ENCODE results near the gene GRM7. TPM values are rescaled to one million over a fixed set of nuclear protein-coding genes. Genes with fewer than 3 reads are reported as not detected.

Gene GRM7
- total RNA-seq, 1 experiment from 2014 or later = 0.28 TPM

DNA sequence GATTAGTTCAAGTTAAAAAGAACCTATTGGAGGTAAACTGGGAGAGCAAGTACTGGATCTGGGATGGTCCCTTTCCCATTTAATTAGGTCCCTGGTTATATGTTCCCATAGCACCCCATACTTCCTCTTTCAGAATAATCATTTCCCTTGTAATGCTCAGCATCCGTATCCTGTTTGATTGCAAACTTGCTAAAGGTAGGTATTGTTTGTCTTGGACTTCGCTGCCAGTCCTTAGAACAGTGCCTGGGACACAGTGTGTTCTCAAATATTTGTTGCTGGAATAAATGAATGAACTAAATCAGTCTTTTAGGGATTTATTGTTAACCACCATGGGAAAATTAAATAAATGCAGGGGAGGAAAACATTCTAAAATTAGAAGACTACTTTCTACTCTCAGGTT is 299.8 kb downstream of the GRM7 start:
- no peak overlapping the region for H3K18ac ChIP-seq (ENCODE audit: insufficient read length, low read depth, low read length)
- no peak overlapping the region for H3K23ac ChIP-seq (ENCODE audit: insufficient read length, low read depth, low read length)
- peaks cover 3% of the 10 kb centered on the region; the same call in 1 of the 2 replicates for H3K4me1 ChIP-seq (ENCODE audit: insufficient read depth, low read length)
- H2BK5ac ChIP-seq (ENCODE audit: insufficient read length, low read length) = no peak overlapping the region
- no peak overlapping the region for H3K4me2 ChIP-seq (ENCODE audit: insufficient read depth, insufficient read length, low read length)
- no peak overlapping the region for H2BK12ac ChIP-seq (ENCODE audit: insufficient read length, low read depth, low read length)
- no peak overlapping the region for H4K5ac ChIP-seq (ENCODE audit: insufficient read length, low read depth, low read length)
- no peaks in the 10 kb centered on the region for H3K9me3 ChIP-seq (ENCODE audit: control insufficient read depth, low read depth, low read length)
- no peak overlapping the region for H2AK5ac ChIP-seq (ENCODE audit: insufficient read length, low read length)
- H3K79me2 ChIP-seq (ENCODE audit: insufficient read depth, low read length) = no peaks in the 10 kb centered on the region
- no peak overlapping the region for H3K56ac ChIP-seq (ENCODE audit: insufficient read length, low read depth, low read length)
- H3K79me1 ChIP-seq (ENCODE audit: insufficient read depth, low read depth, low read length, poor library complexity, severe bottlenecking) = no peaks in the 10 kb centered on the region
- no peak overlapping the region for H3T11ph ChIP-seq (ENCODE audit: low read length)
- no peak overlapping the region for H3K27ac ChIP-seq (ENCODE audit: insufficient read length, low read depth, low read length)
- no peaks in the 10 kb centered on the region for H4K20me1 ChIP-seq (ENCODE audit: control insufficient read depth, insufficient read depth, insufficient read length)
- no peak overlapping the region for H4K8ac ChIP-seq (replicated peaks; ENCODE audit: insufficient read length, low read depth, low read length)
- Mint-ChIP-seq H3K36me3 (ENCODE audit: insufficient read depth in 1 of 3, low read depth in 3 of 3) (no peaks in the 10 kb centered on the region; a peak in 1 of 7 replicates), H3K9me3 (no peaks in the 10 kb centered on the region; a peak in 1 of 5 replicates), H3K27me3 (ENCODE audit: low read depth) (no peaks in the 10 kb centered on the region), H3K27ac (no peak overlapping the region), H3K4me3 (no peak overlapping the region), H3K4me1 (peaks cover 11% of the 10 kb centered on the region in 2 experiments)
- no peak for DNase-seq
- H4K91ac ChIP-seq (ENCODE audit: insufficient read length, low read depth, low read length) = no peak overlapping the region
- H3K4ac ChIP-seq (ENCODE audit: low read depth, low read length) = no peak overlapping the region
- WGBS (ENCODE audit: extremely low coverage, insufficient read length, low lambda C conversion rate) = no CpG with 5 or more reads among the region's 2 CpGs
- H2BK120ac ChIP-seq (ENCODE audit: low read depth, low read length, poor library complexity, severe bottlenecking) = no peak overlapping the region
- no peaks in the 10 kb centered on the region for H3K23me2 ChIP-seq (ENCODE audit: insufficient read length, low read depth, low read length, poor library complexity, severe bottlenecking)
- TF ChIP-seq, protein P1, sequence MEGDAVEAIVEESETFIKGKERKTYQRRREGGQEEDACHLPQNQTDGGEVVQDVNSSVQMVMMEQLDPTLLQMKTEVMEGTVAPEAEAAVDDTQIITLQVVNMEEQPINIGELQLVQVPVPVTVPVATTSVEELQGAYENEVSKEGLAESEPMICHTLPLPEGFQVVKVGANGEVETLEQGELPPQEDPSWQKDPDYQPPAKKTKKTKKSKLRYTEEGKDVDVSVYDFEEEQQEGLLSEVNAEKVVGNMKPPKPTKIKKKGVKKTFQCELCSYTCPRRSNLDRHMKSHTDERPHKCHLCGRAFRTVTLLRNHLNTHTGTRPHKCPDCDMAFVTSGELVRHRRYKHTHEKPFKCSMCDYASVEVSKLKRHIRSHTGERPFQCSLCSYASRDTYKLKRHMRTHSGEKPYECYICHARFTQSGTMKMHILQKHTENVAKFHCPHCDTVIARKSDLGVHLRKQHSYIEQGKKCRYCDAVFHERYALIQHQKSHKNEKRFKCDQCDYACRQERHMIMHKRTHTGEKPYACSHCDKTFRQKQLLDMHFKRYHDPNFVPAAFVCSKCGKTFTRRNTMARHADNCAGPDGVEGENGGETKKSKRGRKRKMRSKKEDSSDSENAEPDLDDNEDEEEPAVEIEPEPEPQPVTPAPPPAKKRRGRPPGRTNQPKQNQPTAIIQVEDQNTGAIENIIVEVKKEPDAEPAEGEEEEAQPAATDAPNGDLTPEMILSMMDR (conservative IDR thresholded peaks at IDR 0.05) = no peak
- no peak overlapping the region for H3K14ac ChIP-seq (ENCODE audit: insufficient read depth, low read length)
- H2BK15ac ChIP-seq (ENCODE audit: low read depth, low read length) = no peak overlapping the region
- H2BK20ac ChIP-seq (ENCODE audit: low read depth, low read length, poor library complexity, severe bottlenecking) = no peak overlapping the region
- H3K27me3 ChIP-seq (ENCODE audit: insufficient read depth, low read length) = no peaks in the 10 kb centered on the region
- no peak overlapping the region for H2AFZ ChIP-seq (ENCODE audit: low read length)
- no peak overlapping the region for H3K9ac ChIP-seq (ENCODE audit: extremely low read depth, insufficient read length, low read length)
